GM12878 (cell line): ENCODE data around the gene USP10. TPM values are rescaled to one million over a fixed set of nuclear protein-coding genes. Genes with fewer than 3 reads are reported as not detected.

Source experiments
- CBFB ChIP-seq: IDR thresholded peaks from 2 replicates; pipeline ENCODE4 v1.6.1; 2016; ENCODE audit warnings: antibody characterized with exemption, low read depth
- FOS ChIP-seq: IDR thresholded peaks from 3 replicates; pipeline ENCODE4 v1.6.1; 2011; ENCODE audit warnings: borderline replicate concordance; ENCODE audit not compliant: insufficient read length; ENCODE audit errors: extremely low read depth
- JUNB ChIP-seq: IDR thresholded peaks from 2 replicates; pipeline ENCODE4 v1.6.1; 2016; ENCODE audit warnings: antibody characterized with exemption, mild to moderate bottlenecking
- NFYB ChIP-seq: IDR thresholded peaks from 2 replicates; pipeline ENCODE4 v1.6.1; 2011; ENCODE audit warnings: low read depth, mild to moderate bottlenecking, low read length, improper control_type of control experiment, moderate library complexity; ENCODE audit not compliant: insufficient read depth
- POU2F2 ChIP-seq: IDR thresholded peaks from 3 replicates; pipeline ENCODE4 v1.6.1; 2011; ENCODE audit warnings: low read depth, mild to moderate bottlenecking, low read length, borderline replicate concordance
- RBBP5 ChIP-seq: fragments of 200-600 bp; sonication (generic); conservative IDR thresholded peaks from 2 replicates; pipeline ENCODE4 v1.6.1; 2016
- RELA ChIP-seq: fragments of 450-650 bp; IDR thresholded peaks from 2 replicates; pipeline ENCODE4 v1.8.0; 2014; ENCODE audit warnings: borderline replicate concordance; ENCODE audit not compliant: partially characterized antibody
- WRNIP1 ChIP-seq: IDR thresholded peaks from 2 replicates; pipeline ENCODE4 v1.6.1; 2011; ENCODE audit warnings: low read depth, low read length, improper control_type of control experiment, borderline replicate concordance
- ZNF207 ChIP-seq: fragments of 450-650 bp; IDR thresholded peaks from 2 replicates; pipeline ENCODE4 v1.6.1; 2014; ENCODE audit warnings: antibody characterized with exemption, mild to moderate bottlenecking, borderline replicate concordance
- ZNF217 ChIP-seq: fragments of 450-650 bp; IDR thresholded peaks from 2 replicates; pipeline ENCODE4 v1.6.1; 2017; ENCODE audit warnings: antibody characterized with exemption, mild to moderate bottlenecking
- ZZZ3 ChIP-seq: IDR thresholded peaks from 2 replicates; pipeline ENCODE4 v1.6.1; 2011; ENCODE audit warnings: low read depth; ENCODE audit not compliant: control insufficient read depth, insufficient read length
- polyA plus RNA-seq, 11 experiments: library from polyadenylated mRNA; depleted of rRNA in 4 of 11; unstranded in 6 of 11; stranded (reverse) in 5 of 11; fragments of >200 nt; fragmentation: Nextera tagmentation in 4 of 11; fragmentation: Illumina TruSeq in 1 of 11; extraction: Ambion mirVana in 4 of 11; extraction: Trizol in 1 of 11; gene quantifications; 1 replicate in 1 of 11; 2 replicates in 10 of 11; pipeline versions ENCODE4 v1.2.1 to v1.2.3, GENCODE V29; 2011 to 2016; ENCODE audit warnings: inconsistent platforms in 2 of 11, missing spikeins in 2 of 11, low read depth in 1 of 11
- total RNA-seq, 4 experiments: library from RNA; depleted of rRNA in 3 of 4; stranded (reverse); fragments of >200 nt in 3 of 4; fragmentation: Illumina TruSeq in 1 of 4; extraction: Trizol in 1 of 4; gene quantifications; 2 replicates each; pipeline versions ENCODE4 v1.2.1 to v1.2.3, GENCODE V29; 2013 to 2021
- TF ChIP-seq, protein P1 (sequence below): fragments of 450-650 bp; IDR thresholded peaks from 2 replicates; pipeline ENCODE4 v1.6.1; 2016; ENCODE audit warnings: mild to moderate bottlenecking, moderate library complexity, borderline replicate concordance
- TF ChIP-seq, protein P2 (sequence below): fragments of 450-650 bp; conservative IDR thresholded peaks from 2 replicates; pipeline ENCODE4 v1.6.1; 2017; ENCODE audit warnings: mild to moderate bottlenecking, moderate library complexity

The USP10 gene
- total and polyA plus RNA-seq, 10 of the 15 experiments (the other 5 are each of a cell fraction or from before 2014, with no cell fraction given) = 46.1 to 160 (median 105) TPM

DNA sequence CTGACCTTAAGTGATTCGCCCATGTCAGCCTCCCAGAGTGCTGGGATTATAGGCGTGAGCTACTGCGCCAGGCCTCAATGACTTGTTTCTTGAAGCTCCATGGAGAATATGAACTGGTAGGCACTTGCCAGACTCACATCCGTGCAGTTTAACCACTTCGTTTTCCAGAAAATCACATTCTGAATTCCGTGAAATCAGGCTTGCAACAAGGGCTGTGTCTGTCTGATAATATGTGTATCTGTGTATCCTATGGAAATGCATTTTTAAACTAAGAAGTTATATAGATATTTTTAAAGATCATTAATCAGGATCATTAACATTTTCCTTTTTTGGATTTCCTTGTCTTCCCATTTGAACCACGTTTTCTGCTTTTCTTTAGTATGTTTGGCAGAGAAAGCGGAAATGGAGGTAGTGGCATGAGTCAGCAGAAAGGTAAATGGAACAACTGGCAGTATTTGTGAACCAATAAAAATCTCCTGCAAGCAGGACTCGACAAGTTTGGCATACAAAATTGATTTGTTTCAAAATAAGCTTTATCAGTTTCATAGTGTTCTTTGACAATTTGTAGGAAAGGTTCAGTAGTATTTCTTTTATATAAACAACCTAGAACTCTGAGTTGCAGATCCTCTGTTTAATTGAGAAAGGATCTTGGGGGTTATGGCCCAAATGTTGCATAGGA is 33.0 kb downstream of the USP10 start (continued):
- TF ChIP-seq, protein P1, sequence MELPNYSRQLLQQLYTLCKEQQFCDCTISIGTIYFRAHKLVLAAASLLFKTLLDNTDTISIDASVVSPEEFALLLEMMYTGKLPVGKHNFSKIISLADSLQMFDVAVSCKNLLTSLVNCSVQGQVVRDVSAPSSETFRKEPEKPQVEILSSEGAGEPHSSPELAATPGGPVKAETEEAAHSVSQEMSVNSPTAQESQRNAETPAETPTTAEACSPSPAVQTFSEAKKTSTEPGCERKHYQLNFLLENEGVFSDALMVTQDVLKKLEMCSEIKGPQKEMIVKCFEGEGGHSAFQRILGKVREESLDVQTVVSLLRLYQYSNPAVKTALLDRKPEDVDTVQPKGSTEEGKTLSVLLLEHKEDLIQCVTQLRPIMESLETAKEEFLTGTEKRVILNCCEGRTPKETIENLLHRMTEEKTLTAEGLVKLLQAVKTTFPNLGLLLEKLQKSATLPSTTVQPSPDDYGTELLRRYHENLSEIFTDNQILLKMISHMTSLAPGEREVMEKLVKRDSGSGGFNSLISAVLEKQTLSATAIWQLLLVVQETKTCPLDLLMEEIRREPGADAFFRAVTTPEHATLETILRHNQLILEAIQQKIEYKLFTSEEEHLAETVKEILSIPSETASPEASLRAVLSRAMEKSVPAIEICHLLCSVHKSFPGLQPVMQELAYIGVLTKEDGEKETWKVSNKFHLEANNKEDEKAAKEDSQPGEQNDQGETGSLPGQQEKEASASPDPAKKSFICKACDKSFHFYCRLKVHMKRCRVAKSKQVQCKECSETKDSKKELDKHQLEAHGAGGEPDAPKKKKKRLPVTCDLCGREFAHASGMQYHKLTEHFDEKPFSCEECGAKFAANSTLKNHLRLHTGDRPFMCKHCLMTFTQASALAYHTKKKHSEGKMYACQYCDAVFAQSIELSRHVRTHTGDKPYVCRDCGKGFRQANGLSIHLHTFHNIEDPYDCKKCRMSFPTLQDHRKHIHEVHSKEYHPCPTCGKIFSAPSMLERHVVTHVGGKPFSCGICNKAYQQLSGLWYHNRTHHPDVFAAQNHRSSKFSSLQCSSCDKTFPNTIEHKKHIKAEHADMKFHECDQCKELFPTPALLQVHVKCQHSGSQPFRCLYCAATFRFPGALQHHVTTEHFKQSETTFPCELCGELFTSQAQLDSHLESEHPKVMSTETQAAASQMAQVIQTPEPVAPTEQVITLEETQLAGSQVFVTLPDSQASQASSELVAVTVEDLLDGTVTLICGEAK = no peak
- peak; percentile 55 for TF ChIP-seq NFYB
- TF ChIP-seq RELA = no peak
- no peak for TF ChIP-seq ZZZ3
- no peak for TF ChIP-seq FOS
- TF ChIP-seq CBFB = no peak
- no peak for TF ChIP-seq JUNB
- TF ChIP-seq RBBP5 = no peak
- no peak for TF ChIP-seq WRNIP1
- TF ChIP-seq ZNF217 = no peak
- TF ChIP-seq POU2F2 = no peak
- TF ChIP-seq, protein P2, sequence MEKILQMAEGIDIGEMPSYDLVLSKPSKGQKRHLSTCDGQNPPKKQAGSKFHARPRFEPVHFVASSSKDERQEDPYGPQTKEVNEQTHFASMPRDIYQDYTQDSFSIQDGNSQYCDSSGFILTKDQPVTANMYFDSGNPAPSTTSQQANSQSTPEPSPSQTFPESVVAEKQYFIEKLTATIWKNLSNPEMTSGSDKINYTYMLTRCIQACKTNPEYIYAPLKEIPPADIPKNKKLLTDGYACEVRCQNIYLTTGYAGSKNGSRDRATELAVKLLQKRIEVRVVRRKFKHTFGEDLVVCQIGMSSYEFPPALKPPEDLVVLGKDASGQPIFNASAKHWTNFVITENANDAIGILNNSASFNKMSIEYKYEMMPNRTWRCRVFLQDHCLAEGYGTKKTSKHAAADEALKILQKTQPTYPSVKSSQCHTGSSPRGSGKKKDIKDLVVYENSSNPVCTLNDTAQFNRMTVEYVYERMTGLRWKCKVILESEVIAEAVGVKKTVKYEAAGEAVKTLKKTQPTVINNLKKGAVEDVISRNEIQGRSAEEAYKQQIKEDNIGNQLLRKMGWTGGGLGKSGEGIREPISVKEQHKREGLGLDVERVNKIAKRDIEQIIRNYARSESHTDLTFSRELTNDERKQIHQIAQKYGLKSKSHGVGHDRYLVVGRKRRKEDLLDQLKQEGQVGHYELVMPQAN = no peak
- no peak for TF ChIP-seq ZNF207
